ENCODE results near the gene NTNG1. TPM values are rescaled to one million over a fixed set of nuclear protein-coding genes. Genes with fewer than 3 reads are reported as not detected.

NTNG1 gene
- total and polyA plus RNA-seq, 12 donors = 0.13 to 4.6 (median 2.8) TPM; not detected in 2

DNA sequence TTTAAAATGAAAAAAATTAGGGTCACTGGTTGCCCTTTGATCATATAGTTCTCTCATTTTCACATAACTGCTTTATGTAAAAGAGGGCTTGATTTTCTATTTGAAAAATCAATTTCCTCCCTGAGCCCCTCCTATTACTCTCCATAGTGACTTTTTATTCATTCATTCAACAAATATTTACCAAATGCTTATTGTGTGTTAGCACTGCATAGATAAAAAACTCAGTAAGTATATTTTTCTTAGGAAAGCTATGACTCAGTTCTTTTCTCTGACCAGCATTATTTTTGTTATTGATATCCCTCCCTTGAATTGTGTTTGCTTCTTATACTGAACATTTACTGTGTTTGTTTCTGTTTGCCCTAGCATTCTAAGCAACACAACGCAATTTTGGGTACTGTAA is 59.8 kb downstream of the NTNG1 start:
- H3K36me3 ChIP-seq (replicated peaks in 1 of 2) = no peaks in the 10 kb centered on the region
- no peaks in the 10 kb centered on the region for H3K27me3 ChIP-seq
- TF ChIP-seq, protein P1, sequence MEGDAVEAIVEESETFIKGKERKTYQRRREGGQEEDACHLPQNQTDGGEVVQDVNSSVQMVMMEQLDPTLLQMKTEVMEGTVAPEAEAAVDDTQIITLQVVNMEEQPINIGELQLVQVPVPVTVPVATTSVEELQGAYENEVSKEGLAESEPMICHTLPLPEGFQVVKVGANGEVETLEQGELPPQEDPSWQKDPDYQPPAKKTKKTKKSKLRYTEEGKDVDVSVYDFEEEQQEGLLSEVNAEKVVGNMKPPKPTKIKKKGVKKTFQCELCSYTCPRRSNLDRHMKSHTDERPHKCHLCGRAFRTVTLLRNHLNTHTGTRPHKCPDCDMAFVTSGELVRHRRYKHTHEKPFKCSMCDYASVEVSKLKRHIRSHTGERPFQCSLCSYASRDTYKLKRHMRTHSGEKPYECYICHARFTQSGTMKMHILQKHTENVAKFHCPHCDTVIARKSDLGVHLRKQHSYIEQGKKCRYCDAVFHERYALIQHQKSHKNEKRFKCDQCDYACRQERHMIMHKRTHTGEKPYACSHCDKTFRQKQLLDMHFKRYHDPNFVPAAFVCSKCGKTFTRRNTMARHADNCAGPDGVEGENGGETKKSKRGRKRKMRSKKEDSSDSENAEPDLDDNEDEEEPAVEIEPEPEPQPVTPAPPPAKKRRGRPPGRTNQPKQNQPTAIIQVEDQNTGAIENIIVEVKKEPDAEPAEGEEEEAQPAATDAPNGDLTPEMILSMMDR (IDR thresholded peaks at IDR 0.05) = no peak
- no peak for TF ChIP-seq POLR2A (IDR thresholded peaks at IDR 0.05)
- DNase-seq = no peak
- H3K27ac ChIP-seq = no peak overlapping the region
- H3K4me1 ChIP-seq (replicated peaks in 1 of 2) = no peaks in the 10 kb centered on the region
- WGBS, 4 donors = 82 to 88% (median 83%) methylated on average over 1 of the region's 1 CpG
- intact Hi-C loops (cut with DNase I) = no loop called here
- H3K9me3 ChIP-seq (replicated peaks in 1 of 3) = no peaks in the 10 kb centered on the region
- no peak overlapping the region for H3K4me3 ChIP-seq

DNA sequence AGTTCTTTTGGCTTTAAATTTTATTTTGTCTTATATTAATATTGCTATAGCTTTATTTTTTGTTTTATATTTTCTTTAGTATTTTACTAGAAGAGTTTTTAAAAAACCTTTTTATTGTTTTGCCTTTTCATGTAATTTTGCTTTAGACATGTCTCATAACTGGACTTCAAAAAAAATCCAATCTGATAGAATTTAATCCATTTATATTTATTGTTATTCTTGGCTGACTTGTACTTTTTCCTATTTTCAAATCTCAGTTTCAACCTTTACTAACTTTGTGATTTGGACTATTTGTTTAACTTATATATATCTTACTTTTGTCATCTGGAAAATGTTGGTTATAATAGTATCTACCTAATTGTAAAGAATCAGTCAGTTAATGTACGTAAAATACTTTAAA is 61.2 kb downstream of the NTNG1 start:
- intact Hi-C loops (cut with DNase I) = no loop called here
- Histone ChIP-seq H3K36me3 (replicated peaks in 1 of 2) (no peaks in the 10 kb centered on the region), H3K27me3 (no peaks in the 10 kb centered on the region), H3K4me1 (replicated peaks in 1 of 2) (no peaks in the 10 kb centered on the region), H3K4me3 (no peak overlapping the region), H3K9me3 (replicated peaks in 1 of 3) (no peaks in the 10 kb centered on the region), H3K27ac (no peak overlapping the region)
- WGBS, 4 donors = 74 to 92% (median 85%) methylated on average over 1 of the region's 1 CpG
- TF ChIP-seq, protein P1 (IDR thresholded peaks at IDR 0.05) = no peak
- TF ChIP-seq POLR2A (IDR thresholded peaks at IDR 0.05) = no peak
- no peak for DNase-seq

DNA sequence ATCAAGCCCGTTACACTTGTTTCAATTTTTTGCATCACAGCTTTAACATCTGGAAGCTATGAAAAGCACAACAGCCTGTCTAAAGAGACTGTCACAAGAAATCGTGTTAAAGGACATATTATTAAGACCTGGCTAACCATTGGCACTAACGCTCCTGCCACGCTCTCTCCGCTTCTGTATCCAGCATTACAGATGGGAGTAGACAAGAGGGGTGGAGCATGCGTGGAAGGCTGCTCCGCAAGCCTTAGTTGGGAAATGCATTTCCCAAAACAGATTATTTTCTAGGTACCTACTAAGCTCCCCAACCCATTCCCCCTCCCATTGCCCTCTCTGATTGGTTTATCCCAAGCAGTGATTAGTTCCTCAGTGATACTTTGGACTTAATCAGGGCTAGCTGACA is 72.4 kb downstream of the NTNG1 start:
- no peaks in the 10 kb centered on the region for H3K4me1 ChIP-seq (replicated peaks in 1 of 2)
- WGBS, 4 donors = 81 to 88% (median 85%) methylated on average over 7 of the region's 7 CpGs
- intact Hi-C loops (cut with DNase I) = no loop called here

DNA sequence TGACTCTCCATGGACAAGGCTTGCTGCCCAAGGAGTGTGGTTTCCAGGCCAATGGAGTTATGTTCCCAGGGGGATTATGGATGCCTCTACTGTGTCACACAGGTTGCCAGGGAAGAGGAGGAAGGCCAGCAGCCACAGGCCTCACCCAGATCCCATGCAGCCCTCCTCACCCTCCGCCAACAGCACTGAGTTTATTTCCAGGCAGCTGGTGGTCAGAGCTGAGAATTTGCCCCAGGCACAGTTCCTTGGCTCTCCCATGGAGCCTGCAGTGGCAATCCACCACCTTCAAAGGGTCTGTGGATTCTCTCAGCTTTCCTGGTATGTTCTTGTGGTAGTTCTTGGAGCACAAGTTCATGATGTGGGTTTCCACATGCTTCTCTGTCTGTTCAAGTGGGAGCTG is 79.2 kb downstream of the NTNG1 start:
- Histone ChIP-seq H3K4me1 (replicated peaks in 1 of 2) (no peaks in the 10 kb centered on the region), H3K4me3 (no peak overlapping the region), H3K27me3 (no peaks in the 10 kb centered on the region), H3K36me3 (replicated peaks in 1 of 2) (no peaks in the 10 kb centered on the region), H3K9me3 (replicated peaks in 1 of 3) (no peaks in the 10 kb centered on the region), H3K27ac (no peak overlapping the region)
- no peak for DNase-seq
- 67 to 100% (median 88%) methylated on average over 1 of the region's 1 CpG for WGBS, 4 donors
- TF ChIP-seq, protein P1 (IDR thresholded peaks at IDR 0.05) = no peak
- no peak for TF ChIP-seq POLR2A (IDR thresholded peaks at IDR 0.05)
- intact Hi-C loops (cut with DNase I) = no loop called here

More for the DNA sequence above, 72.4 kb downstream of the NTNG1 start:
- TF ChIP-seq, protein P1 (IDR thresholded peaks at IDR 0.05) = no peak
- no peak for TF ChIP-seq POLR2A (IDR thresholded peaks at IDR 0.05)
- no peak overlapping the region for H3K27ac ChIP-seq
- no peaks in the 10 kb centered on the region for H3K36me3 ChIP-seq (replicated peaks in 1 of 2)
- no peaks in the 10 kb centered on the region for H3K9me3 ChIP-seq (replicated peaks in 1 of 3)
- no peak overlapping the region for H3K4me3 ChIP-seq
- DNase-seq = no peak
- no peaks in the 10 kb centered on the region for H3K27me3 ChIP-seq
